ENCODE data around the gene FAM229A.

FAM229A gene

GRCh38 chr1:32327204-32327603 is 35.1 kb downstream of the FAM229A start:
- H2AFZ ChIP-seq (ENCODE audit: low read length) = no peak overlapping the region
- no peak for DNase-seq (ENCODE audit: low spot score)
- no peak overlapping the region for H3K4me2 ChIP-seq (ENCODE audit: insufficient read depth, low read length, poor library complexity, severe bottlenecking)
- H2AK5ac ChIP-seq (ENCODE audit: low read depth, low read length) = no peak overlapping the region
- no peaks in the 10 kb centered on the region for H3K27me3 ChIP-seq (ENCODE audit: control insufficient read depth in 3 of 3, insufficient read depth in 3 of 3, low read depth in 1 of 3, low read length in 3 of 3)
- no peak overlapping the region for H4K8ac ChIP-seq (ENCODE audit: low read depth, low read length)
- peaks cover 41 to 87% of the 10 kb centered on the region in 2 donors for H3K36me3 ChIP-seq (replicated peaks in 1 of 2; ENCODE audit: control insufficient read depth in 2 of 2, insufficient read depth in 2 of 2, low read length in 2 of 2)
- H3K4me1 ChIP-seq (ENCODE audit: control insufficient read depth in 2 of 2, insufficient read depth in 1 of 2, low read depth in 1 of 2, low read length in 2 of 2) = no peaks in the 10 kb centered on the region
- no peak overlapping the region for H2BK5ac ChIP-seq (ENCODE audit: low read length)
- H2BK120ac ChIP-seq (ENCODE audit: low read depth, low read length) = no peak overlapping the region
- no peak overlapping the region for H3K18ac ChIP-seq (ENCODE audit: low read length)
- H2BK12ac ChIP-seq (ENCODE audit: low read length) = no peak overlapping the region
- no peak overlapping the region for H4K91ac ChIP-seq (ENCODE audit: low read depth, low read length, poor library complexity)
- H3K23ac ChIP-seq (ENCODE audit: low read depth, low read length, poor library complexity) = peak overlapping the region; percentile 68
- no peak overlapping the region for H3K4ac ChIP-seq (ENCODE audit: low read length)
- no CpG with 5 or more reads among the region's 11 CpGs for WGBS, 2 donors (ENCODE audit: extremely low coverage in 2 of 2, insufficient read length in 2 of 2, insufficient replicate concordance in 1 of 2)
- H3K27ac ChIP-seq (replicated peaks; ENCODE audit: low read length) = no peak overlapping the region
- no peak overlapping the region for H3K9ac ChIP-seq (ENCODE audit: low read depth, low read length, poor library complexity)
- H3K79me1 ChIP-seq (ENCODE audit: low read depth, low read length) = no peaks in the 10 kb centered on the region
- peaks cover 0 to 2% of the 10 kb centered on the region in 2 donors for H3K9me3 ChIP-seq (replicated peaks in 1 of 2; ENCODE audit: control insufficient read depth in 2 of 2, insufficient read depth in 1 of 2, low read depth in 1 of 2, low read length in 2 of 2)
- H3K14ac ChIP-seq (ENCODE audit: low read length) = no peak overlapping the region
- H2BK15ac ChIP-seq (ENCODE audit: low read length) = no peak overlapping the region
- no peak overlapping the region for H3K4me3 ChIP-seq (ENCODE audit: low read length in 2 of 2)

DNA sequence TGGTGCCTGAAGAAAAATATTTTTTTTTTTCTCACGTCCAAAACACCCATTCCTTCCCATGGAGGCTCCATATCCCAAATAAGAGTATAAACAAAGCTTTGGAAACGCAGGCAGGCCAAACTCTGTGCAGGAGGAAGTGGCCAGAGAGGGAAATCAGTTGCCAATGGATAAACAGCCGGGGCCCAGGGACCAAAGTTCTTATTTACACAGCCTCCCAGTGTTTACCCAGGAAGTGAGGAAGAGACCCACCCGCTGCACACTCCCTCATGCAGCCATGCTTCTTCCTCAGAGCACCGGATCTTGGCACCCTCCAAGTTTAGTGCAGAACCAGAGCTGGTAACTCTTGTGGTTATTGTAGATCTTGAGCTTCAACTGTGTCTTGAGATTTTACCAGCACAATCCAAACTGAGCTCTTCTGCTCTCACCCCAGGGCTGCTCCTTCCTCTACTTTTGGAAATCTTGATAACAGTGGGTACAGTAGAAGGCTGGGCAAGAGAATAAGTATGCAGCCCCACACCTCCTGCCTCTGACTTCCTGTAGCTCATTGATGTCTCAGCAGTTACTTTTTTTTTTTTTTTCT is 40.5 kb downstream of the FAM229A start:
- no peak overlapping the region for H2BK120ac ChIP-seq (ENCODE audit: low read depth, low read length)
- no peak overlapping the region for H2AK5ac ChIP-seq (ENCODE audit: low read depth, low read length)
- H2BK12ac ChIP-seq (ENCODE audit: low read length) = no peak overlapping the region
- H3K4me2 ChIP-seq (ENCODE audit: insufficient read depth, low read length, poor library complexity, severe bottlenecking) = no peak overlapping the region
- no peak overlapping the region for H2AFZ ChIP-seq (ENCODE audit: low read length)
- H2BK15ac ChIP-seq (ENCODE audit: low read length) = no peak overlapping the region
- no peak overlapping the region for H3K18ac ChIP-seq (ENCODE audit: low read length)
- no peak overlapping the region for H2BK5ac ChIP-seq (ENCODE audit: low read length)
- no peaks in the 10 kb centered on the region for H3K27me3 ChIP-seq (ENCODE audit: control insufficient read depth in 3 of 3, insufficient read depth in 3 of 3, low read depth in 1 of 3, low read length in 3 of 3)
- no peak overlapping the region for H3K14ac ChIP-seq (ENCODE audit: low read length)
- H4K8ac ChIP-seq (ENCODE audit: low read depth, low read length) = no peak overlapping the region
- H3K4ac ChIP-seq (ENCODE audit: low read length) = no peak overlapping the region
- H3K36me3 ChIP-seq (replicated peaks in 1 of 2; ENCODE audit: control insufficient read depth in 2 of 2, insufficient read depth in 2 of 2, low read length in 2 of 2) = peaks cover 5 to 79% of the 10 kb centered on the region in 2 donors
- H3K27ac ChIP-seq (replicated peaks; ENCODE audit: low read length) = no peak overlapping the region
- no peak overlapping the region for H3K23ac ChIP-seq (ENCODE audit: low read depth, low read length, poor library complexity)
- no peak overlapping the region for H4K91ac ChIP-seq (ENCODE audit: low read depth, low read length, poor library complexity)
- WGBS, 2 donors (ENCODE audit: extremely low coverage in 2 of 2, insufficient read length in 2 of 2, insufficient replicate concordance in 1 of 2) = no CpG with 5 or more reads among the region's 5 CpGs
- no peak overlapping the region for H3K4me3 ChIP-seq (ENCODE audit: low read length in 2 of 2)
- H3K9me3 ChIP-seq (replicated peaks in 1 of 2; ENCODE audit: control insufficient read depth in 2 of 2, insufficient read depth in 1 of 2, low read depth in 1 of 2, low read length in 2 of 2) = no peaks in the 10 kb centered on the region
- H3K9ac ChIP-seq (ENCODE audit: low read depth, low read length, poor library complexity) = no peak overlapping the region
- no peak for DNase-seq (ENCODE audit: low spot score)
- H3K4me1 ChIP-seq (ENCODE audit: control insufficient read depth in 2 of 2, insufficient read depth in 1 of 2, low read depth in 1 of 2, low read length in 2 of 2) = no peaks in the 10 kb centered on the region
- H3K79me1 ChIP-seq (ENCODE audit: low read depth, low read length) = no peaks in the 10 kb centered on the region

GRCh38 chr1:32318127-32318869 is 44.0 kb downstream of the FAM229A start:
- Histone ChIP-seq H3K79me1 (ENCODE audit: low read depth, low read length) (peaks cover 2% of the 10 kb centered on the region), H3K9ac (ENCODE audit: low read depth, low read length, poor library complexity) (no peak overlapping the region), H3K27ac (replicated peaks; ENCODE audit: low read length) (no peak overlapping the region), H3K4me2 (ENCODE audit: insufficient read depth, low read length, poor library complexity, severe bottlenecking) (no peak overlapping the region), H2BK12ac (ENCODE audit: low read length) (no peak overlapping the region), H2BK15ac (ENCODE audit: low read length) (no peak overlapping the region), H3K27me3 (ENCODE audit: control insufficient read depth in 3 of 3, insufficient read depth in 3 of 3, low read depth in 1 of 3, low read length in 3 of 3) (no peaks in the 10 kb centered on the region), H3K14ac (ENCODE audit: low read length) (no peak overlapping the region), H3K23ac (ENCODE audit: low read depth, low read length, poor library complexity) (no peak overlapping the region), H3K4ac (ENCODE audit: low read length) (no peak overlapping the region), H3K4me1 (ENCODE audit: control insufficient read depth in 2 of 2, insufficient read depth in 1 of 2, low read depth in 1 of 2, low read length in 2 of 2) (no peaks in the 10 kb centered on the region), H2AK5ac (ENCODE audit: low read depth, low read length) (no peak overlapping the region), H2BK5ac (ENCODE audit: low read length) (no peak overlapping the region), H2BK120ac (ENCODE audit: low read depth, low read length) (no peak overlapping the region), H3K18ac (ENCODE audit: low read length) (no peak overlapping the region), H4K8ac (ENCODE audit: low read depth, low read length) (no peak overlapping the region), H4K91ac (ENCODE audit: low read depth, low read length, poor library complexity) (no peak overlapping the region), H2AFZ (ENCODE audit: low read length) (no peak overlapping the region), H3K4me3 (ENCODE audit: low read length in 2 of 2) (no peak overlapping the region), H3K36me3 (replicated peaks in 1 of 2; ENCODE audit: control insufficient read depth in 2 of 2, insufficient read depth in 2 of 2, low read length in 2 of 2) (peaks cover 6 to 61% of the 10 kb centered on the region in 2 donors), H3K9me3 (replicated peaks in 1 of 2; ENCODE audit: control insufficient read depth in 2 of 2, insufficient read depth in 1 of 2, low read depth in 1 of 2, low read length in 2 of 2) (no peaks in the 10 kb centered on the region)
- DNase-seq (ENCODE audit: low spot score) = no peak
- no CpG with 5 or more reads among the region's 10 CpGs for WGBS, 2 donors (ENCODE audit: extremely low coverage in 2 of 2, insufficient read length in 2 of 2, insufficient replicate concordance in 1 of 2)

GRCh38 chr1:32316903-32317277 is 45.4 kb downstream of the FAM229A start:
- no peaks in the 10 kb centered on the region for H3K9me3 ChIP-seq (replicated peaks in 1 of 2; ENCODE audit: control insufficient read depth in 2 of 2, insufficient read depth in 1 of 2, low read depth in 1 of 2, low read length in 2 of 2)
- no peak overlapping the region for H3K9ac ChIP-seq (ENCODE audit: low read depth, low read length, poor library complexity)
- H2AK5ac ChIP-seq (ENCODE audit: low read depth, low read length) = no peak overlapping the region

More at GRCh38 chr1:32316903-32317277, 45.4 kb downstream of the FAM229A start:
- H4K8ac ChIP-seq (ENCODE audit: low read depth, low read length) = no peak overlapping the region
- H3K18ac ChIP-seq (ENCODE audit: low read length) = no peak overlapping the region
- H2AFZ ChIP-seq (ENCODE audit: low read length) = no peak overlapping the region
- no peak overlapping the region for H4K91ac ChIP-seq (ENCODE audit: low read depth, low read length, poor library complexity)
- H2BK5ac ChIP-seq (ENCODE audit: low read length) = no peak overlapping the region
- H3K27ac ChIP-seq (replicated peaks; ENCODE audit: low read length) = no peak overlapping the region
- H3K36me3 ChIP-seq (replicated peaks in 1 of 2; ENCODE audit: control insufficient read depth in 2 of 2, insufficient read depth in 2 of 2, low read length in 2 of 2) = peaks cover 6 to 54% of the 10 kb centered on the region in 2 donors
- no peak overlapping the region for H3K4ac ChIP-seq (ENCODE audit: low read length)
- peaks cover 2% of the 10 kb centered on the region for H3K79me1 ChIP-seq (ENCODE audit: low read depth, low read length)
- H3K14ac ChIP-seq (ENCODE audit: low read length) = no peak overlapping the region
- no peaks in the 10 kb centered on the region for H3K27me3 ChIP-seq (ENCODE audit: control insufficient read depth in 3 of 3, insufficient read depth in 3 of 3, low read depth in 1 of 3, low read length in 3 of 3)
- WGBS, 2 donors (ENCODE audit: extremely low coverage in 2 of 2, insufficient read length in 2 of 2, insufficient replicate concordance in 1 of 2) = no CpG with 5 or more reads among the region's 3 CpGs
- H3K4me1 ChIP-seq (ENCODE audit: control insufficient read depth in 2 of 2, insufficient read depth in 1 of 2, low read depth in 1 of 2, low read length in 2 of 2) = no peaks in the 10 kb centered on the region
- no peak overlapping the region for H2BK12ac ChIP-seq (ENCODE audit: low read length)
- H3K23ac ChIP-seq (ENCODE audit: low read depth, low read length, poor library complexity) = no peak overlapping the region
- H2BK15ac ChIP-seq (ENCODE audit: low read length) = no peak overlapping the region
- no peak overlapping the region for H2BK120ac ChIP-seq (ENCODE audit: low read depth, low read length)
- DNase-seq (ENCODE audit: low spot score) = no peak
- H3K4me3 ChIP-seq (ENCODE audit: low read length in 2 of 2) = no peak overlapping the region
- H3K4me2 ChIP-seq (ENCODE audit: insufficient read depth, low read length, poor library complexity, severe bottlenecking) = no peak overlapping the region

Data from neuronal stem cell (in vitro differentiated cells).